NB4 (cell line): ENCODE measurements around the gene PDE4D.

Experiments
- CTCF ChIP-seq: IDR thresholded peaks from one replicate; pipeline ENCODE4 v1.5.1; 2012; ENCODE audit warnings: low read depth, low read length
- MAX ChIP-seq: IDR thresholded peaks from 2 replicates; pipeline ENCODE4 v1.6.1; 2011; ENCODE audit warnings: low read depth, low read length
- POLR2A ChIP-seq: IDR thresholded peaks from 2 replicates; pipeline ENCODE4 v1.6.1; 2011; ENCODE audit warnings: mild to moderate bottlenecking; ENCODE audit not compliant: insufficient read length; ENCODE audit errors: extremely low read depth

DNA sequence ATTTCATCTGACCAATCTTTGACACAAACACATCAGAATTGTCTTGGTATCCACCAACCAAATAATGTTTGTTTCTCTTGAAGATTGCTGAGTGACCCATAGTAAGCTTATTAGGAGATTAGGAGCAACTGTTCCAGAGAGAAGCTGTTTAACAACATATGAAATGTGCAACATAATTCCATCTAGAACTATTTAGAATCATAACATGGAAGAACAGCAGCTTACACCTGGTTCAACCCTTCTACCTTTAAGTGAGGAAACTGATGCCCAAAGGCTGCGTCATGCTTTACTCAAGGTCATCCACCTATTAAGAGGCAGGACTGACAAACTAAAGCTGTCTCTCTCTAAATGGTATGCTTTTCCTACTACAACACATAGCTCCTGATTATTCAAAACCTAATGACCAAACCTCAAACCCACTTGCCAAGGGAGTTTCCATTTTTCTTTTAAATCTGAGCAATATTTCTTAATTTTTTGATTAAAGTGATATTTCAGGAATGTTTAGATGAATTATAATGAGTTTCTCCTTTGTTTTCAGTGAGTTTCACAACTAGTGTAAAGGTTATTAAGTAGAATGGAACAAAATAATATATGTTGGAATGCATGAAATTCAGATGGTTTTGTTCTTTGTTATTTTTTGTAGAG lies 764.8 kb downstream of the PDE4D start:
- TF ChIP-seq CTCF: no peak
- TF ChIP-seq POLR2A: no peak
- no peak for TF ChIP-seq MAX
